NAMALWA (cell line): Measurements from ENCODE around the gene UROS.

ENCODE experiments used
- DNase-seq: peaks from one replicate; pipeline ENCODE4 v3.0.0-alpha.2; 2015; ENCODE audit warnings: low spot score

Gene UROS

DNA sequence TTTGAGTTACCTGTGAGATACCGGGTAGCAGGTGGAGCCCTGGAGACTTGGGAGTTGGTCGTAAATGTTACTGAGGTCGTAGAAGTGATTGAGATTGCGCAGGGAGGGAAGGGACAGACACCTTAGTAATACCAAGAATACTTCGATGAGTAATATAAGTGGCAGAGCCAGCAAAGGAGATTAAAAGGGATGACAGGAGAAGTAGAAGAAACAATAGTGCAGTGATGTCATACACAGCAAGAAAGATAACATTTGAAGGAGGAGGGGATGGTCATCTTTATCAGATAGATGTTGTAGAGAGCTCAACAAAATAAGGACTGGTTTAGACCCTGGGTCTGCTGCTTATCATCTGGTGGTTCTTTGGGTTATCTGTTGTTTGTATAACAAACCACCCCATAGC, 5.3 kb upstream of the UROS start:
- DNase-seq, result no peak

DNA sequence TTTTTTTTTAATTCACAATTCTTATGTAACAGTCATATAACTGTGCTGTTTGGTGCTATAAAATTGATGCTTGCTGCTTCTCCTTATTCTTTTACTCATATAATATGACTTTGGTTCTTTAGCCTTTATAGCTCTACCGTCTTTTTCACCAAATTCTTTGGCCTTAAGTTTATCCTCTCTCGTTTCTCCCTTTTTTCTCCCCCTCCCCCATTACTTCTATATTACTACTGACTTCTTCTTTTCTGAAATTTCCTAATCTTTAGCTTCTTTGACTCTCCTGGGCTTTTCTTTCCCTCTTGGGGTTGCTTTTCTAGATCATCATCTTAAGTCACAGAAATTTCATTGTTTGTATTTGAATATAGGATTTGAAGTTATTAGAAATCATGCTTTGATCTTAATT, 4.1 kb upstream of the UROS start:
- DNase-seq, result no peak

DNA sequence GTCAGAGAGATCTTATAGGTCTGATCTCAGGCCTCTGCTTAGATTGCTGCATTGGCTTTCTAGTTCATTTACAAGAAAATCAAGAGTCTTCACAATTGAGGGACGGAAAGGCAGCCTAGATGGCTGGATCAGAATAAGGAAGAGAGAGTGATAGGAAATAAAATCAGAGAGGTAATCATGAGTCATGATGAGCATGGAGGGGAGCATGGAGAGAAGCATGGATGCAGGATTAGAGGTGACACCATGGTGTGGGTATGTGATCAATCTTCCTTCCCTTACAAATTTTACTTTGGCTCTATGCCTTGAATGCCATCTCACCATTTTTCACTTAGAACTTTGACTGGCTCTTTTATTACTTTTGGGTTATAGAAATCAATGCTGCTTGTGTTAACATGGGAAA, 1.7 kb upstream of the UROS start:
- no peak for DNase-seq

DNA sequence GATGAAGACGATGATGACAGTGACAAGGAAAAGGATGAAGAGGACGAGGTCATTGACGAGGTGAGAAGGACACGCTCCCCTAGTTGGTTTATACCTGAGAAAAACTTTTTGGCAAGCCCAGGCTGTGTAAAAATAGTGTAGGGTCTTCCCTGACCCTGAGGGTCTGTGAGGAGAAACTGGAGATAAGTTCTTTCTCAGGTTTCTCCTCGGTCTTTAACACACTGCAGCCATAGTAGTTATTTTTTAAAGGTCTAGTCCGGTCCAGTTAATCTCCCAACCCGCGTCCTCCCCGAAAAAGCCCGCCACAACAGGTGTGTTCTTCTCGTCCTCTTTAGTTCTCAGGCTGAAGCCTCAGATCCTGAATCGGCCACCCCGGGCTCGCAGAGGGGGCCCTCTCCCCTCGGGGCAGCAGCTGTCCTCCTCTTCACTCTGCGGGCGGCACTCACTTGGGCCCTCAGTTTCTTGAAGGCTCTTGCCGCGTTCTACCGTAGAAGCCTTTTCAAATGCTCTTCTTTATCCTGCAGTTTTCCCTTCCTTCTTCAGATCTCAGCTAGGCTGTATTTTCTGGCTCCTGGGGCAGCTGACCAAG, 699 bp upstream of the UROS start:
- DNase-seq, result no peak

DNA sequence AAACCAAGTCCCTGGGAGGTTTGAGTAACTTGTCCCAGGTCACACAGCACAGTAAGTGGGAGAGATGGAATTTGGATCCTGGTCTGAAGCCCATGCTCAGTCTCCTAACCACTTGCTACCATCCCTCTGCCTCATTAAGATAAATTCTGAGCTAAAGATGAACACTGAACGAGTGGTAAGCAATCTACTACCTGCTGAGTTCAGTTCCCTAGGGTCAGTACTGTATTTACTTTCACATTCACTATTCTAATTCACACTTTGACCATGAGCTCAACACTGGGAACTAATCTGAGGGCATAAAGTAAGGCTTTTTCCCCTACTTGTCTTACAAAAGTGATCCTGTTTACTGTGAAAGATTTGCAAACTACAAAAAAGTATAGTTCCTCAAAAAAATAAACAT, 2.4 kb downstream of the UROS start:
- DNase-seq, result no peak

DNA sequence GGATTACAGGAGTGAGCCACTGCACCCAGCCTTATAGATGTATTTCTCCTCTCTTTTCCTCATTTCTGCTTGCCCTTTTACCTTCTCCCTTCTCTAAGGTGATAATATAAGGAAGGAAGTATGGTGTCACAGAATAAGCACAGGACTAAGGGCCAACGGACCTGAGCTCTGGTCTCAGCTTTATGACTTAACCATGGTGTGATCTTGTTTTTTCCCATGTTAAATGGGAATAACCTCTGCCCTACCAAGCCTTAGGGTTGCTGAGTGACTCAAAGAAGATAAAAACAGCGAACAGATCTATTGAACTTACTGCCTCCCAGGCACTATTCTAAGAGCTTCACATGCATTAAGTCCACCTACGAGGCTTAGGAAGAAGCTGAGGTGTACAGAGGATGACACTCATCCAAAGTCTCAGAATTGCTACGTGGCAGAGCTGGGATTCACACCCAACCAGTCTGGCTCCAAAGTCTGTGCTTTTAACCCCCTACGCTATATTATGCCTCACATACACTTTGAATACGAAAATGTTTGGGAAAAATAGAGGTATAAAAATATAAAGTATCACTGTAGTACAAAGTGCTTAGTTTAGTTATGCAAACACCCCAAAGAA, 5.6 kb downstream of the UROS start:
- DNase-seq, result no peak

DNA sequence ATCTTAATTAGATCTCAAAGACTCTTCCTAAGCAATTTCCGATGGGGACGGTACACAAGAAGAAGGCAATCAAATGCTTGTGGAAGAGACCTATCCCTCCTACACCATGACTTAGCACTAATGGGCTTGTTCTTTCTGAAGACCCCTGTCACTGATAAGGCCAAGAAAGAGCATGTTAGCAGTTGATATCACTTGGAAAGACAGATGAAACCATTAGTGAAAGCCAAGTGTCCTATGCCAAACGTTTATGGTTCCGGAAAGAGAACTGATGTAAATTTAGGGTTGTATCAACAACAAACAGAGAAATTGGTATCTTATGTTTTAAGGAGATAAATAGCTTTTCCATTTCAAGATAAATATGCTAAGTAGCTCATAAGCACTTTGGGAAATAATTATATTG, 6.5 kb downstream of the UROS start:
- no peak for DNase-seq

DNA sequence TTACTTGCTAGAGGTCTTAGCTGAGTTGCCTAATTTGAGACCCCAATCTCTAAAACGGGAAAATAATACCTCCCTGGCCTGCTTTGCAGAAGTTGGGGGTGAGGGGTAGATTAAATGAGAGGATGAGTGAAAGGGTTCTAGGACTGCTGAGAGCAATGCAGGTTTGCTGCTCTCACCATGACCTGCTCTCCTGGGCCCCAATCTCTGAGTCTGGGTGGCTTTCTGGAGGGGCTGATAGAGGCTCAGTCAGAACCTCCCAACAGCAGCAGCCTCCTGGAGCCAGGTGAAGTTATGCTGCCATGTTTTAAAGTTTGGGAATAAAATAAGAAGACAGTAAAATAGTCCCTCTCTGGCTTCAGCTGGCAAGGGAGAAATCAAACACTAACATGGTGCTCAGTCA, 7.3 kb downstream of the UROS start:
- no peak for DNase-seq

DNA sequence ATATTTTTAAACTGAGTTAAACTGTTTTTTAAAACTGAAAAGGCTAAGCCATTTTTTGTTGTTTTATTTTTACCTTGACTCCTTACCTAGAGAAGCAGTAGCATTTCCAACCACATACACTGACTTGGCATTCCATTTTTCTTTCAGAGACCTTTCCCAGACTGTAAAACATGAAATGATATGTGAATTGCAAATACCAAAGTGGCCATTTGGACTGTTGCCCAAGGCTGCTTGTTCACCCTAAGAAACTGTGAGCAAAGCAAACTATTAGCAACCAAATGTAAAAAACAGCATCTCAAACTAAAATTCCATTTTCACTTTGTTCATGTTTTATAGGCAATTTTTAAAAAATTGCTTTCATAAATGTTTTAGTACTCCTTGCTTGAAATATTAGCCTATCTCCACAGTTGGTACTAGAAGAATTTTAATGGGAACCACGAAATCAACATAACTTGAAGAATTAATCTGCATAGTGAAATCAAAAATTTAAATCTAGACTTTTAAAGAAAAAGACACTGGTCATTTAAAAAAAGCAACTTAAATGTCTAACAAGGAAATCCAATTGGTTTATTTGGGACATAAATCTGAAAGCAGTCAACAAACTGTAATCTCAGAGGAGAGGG, 10.8 kb downstream of the UROS start:
- DNase-seq, result no peak

DNA sequence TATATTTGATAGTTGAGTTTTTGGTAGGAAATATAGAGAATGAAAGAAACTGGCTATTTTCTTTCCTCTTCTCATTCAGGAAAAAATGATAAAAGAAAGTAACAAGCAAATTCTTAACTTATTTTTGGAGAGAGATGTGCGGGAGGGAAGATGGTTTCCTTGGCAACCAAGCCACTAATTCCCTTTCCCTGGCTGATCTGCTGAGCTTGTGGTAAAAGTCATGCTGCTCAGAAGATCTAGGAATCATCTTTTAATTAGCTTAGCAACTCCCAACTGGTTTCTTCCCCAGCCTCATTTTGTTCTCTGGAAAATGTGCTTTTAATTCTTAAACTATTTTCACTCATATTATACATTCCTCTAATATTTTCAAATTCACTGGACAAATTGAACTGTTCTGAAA, 11.8 kb downstream of the UROS start:
- DNase-seq, result no peak

DNA sequence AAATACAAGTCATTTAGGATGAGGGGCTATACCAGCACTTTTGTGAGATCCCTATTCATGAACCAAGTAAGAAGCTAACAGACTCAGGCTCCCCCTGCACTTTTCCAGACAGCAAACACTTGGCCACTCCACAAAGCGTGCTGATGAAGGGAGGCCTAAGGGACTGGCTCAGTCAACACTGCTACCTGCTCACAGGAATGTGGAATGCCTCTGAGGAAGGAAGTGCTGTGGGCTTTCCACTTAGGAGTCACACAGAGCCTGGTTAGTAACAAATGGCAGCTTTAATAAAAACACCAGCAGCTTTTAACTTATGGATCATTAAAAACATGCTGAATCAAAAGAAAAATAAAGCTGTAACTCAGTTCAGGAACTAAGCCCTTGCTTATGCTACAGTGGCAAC, 15.0 kb downstream of the UROS start:
- DNase-seq, result no peak

DNA sequence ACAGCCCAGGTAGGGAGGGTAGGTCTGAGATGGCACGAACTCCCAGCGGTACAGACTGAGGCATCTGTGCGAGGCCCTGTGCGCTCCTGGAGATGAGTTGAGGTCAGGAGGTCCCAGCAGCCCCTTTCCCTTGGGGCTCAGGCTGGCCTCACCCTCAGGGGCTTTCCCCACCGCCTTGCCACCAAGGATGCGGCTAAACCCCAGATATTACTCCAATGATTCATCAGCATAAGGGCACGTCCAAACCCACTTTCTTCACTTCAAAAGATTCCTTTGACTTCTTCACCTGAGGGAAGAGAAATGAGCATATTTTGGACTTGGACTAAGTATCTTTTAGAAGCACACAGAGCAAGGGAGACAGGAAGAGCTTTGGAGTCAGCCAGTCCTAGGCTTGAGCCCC, 20.3 kb downstream of the UROS start:
- DNase-seq, result no peak

DNA sequence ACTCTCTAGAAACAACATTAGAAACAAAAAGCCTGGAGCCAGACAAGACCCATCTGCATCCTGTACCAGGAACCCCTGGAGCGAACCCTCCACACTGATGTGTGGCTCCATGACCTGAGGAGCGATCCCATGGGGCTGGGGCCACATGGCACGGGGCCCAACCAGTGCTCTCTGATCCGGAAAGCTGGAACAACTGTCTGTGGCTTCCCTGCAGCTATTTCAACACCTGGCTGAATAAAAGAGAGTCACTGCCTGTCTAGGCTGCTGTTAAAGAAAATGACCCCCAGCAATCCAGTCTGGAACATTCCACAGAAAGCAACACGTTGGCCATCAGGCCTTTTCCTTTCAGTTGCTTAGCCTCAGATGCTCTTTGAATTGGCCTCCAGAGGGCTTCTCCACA, 20.9 kb downstream of the UROS start:
- DNase-seq, result no peak

DNA sequence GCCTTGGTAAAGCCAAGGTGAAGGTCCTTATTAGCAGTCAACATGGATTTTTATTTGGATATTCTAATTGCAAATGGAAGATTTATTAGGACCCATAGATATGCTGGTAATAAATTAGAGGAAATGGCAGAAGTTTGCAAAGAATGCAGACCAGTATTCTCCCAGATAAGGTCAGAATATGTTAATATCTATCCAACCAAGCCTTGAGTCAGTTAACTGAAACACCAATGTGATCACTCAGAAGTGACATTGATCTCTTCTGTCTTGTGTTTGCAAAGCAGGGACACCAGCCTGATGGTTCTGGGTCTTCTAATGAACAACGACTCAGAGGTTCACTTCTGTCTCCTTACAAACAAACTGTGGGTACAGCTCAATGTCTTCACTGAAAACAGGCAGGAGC, 21.5 kb downstream of the UROS start:
- no peak for DNase-seq

DNA sequence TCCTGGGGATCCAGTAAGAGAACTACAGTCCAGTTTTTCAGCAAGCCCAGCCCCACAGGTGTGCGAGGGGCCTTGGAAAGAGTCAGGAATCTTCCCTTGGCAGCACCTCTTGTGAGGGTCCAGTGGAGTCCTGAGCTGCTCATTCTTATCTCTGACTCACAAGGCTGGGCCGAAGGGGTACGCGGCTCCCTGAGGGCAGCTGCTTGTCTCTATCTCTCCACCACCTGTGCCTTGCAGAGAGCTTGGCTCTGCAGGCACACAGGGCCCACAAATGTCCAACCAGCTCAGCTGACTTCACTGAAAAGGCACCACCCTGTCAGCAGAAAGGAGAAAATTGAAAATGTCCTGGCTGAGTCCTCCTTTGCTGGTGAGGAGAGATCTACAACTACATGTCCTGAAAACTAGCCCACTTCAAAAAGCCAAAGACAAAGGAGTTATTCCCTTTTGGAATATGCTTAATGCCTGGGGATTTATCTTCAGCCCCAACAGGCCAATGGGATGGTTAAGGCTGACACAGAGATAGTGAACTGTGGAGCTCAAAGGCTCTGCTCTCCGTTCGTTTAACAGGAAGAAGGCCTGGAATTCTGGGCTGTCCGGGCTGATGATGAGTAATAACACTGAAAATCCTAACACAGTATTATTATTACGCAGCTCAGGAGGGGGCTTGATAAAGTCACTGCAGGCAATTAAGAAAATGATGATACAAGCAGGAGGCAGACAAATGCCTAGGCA, 23.4 kb downstream of the UROS start:
- DNase-seq, result no peak

DNA sequence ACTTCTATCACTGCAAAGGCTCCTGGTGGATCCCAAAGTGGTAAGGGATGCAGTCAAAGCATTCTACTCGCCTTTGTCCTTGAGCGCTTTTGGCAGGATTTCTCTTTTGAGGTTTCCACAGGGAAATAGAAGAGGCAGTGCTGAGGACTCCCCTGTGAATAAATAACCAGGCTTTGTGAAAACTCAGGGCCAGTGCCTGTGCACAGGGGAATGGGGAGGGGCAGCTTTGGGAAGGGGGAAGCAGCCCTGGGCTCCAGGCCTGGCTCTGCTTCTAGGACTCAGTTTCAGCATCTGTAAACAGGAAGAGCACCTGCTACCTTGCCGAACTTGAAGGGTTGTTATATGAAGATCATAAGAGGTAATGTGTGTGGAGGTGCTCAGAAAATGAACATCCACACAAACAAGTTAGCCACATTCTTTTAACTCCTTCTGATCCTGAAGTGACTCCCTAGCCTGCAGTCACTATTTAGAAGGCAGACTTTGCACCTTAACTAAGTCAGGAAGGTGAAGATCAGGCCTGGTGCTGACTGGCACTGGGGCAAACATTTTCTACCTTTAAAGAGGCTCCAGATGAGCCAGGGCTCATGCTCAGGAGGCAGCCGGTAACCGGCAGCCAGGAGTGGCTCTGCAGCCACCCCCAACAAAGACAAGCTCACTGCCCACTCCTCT, 24.9 kb downstream of the UROS start:
- DNase-seq, result no peak

DNA sequence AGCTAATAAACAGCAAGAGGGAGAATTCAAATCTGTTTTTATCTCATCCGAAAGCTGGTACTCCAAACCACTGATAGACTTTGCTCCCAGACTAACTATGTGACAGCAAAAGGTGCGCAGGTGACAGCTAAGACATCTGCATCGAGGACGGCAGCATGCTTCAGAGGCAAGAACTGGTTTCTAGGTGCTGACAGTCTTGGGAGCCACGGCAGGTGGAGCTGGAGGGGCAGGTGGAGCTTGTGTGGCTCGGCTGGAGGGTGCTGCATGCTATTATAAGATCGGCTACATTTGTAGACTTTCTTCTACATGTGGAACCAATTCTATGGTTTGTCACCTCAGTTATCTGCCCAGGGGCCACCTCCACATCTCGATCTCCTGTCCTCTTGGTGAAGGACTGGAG, 25.6 kb downstream of the UROS start:
- no peak for DNase-seq

DNA sequence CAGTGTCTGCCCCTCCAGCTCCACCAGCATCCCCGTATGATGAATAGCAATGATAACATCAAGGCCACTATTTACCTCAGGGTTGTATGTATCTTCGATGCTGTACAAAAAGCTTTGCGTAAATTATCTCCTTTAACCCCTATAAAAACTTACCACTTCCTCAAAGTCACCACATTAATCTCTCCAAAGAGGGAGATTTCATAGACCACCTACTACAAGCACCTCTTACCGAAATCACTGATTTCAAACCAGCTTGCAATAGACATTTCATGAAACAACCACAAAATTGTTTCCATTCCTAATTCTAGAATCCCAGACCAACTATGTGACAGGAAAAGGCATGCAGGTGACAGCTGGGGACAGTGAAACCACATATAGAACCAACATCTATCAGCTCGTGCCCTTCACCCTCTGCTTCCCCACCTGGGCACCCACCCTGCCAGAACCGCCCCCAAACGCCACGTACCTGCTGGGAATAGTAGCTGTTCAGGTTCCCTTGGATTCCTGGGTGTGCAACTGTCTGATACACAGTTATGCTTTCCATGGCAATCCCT, 27.3 kb downstream of the UROS start:
- no peak for DNase-seq

DNA sequence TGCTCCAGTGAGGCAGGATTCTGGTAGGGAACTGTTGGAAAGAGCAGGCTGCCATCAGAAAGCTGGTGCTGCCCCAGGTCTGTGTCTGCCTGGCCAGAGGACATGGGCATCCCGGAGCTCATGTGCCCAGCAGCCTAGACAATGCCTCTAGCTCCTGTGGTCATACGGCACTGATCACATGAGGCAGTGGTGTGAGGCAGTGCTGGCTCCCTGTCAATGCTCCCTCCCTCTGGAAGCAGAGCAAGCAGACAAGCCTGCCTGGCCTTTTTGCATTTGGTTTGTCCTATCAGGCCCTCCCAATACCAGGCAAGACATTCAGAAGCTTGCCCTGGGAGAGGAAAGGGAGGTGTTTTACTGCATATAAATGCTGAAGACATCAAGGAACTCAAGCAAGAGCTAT, 27.9 kb downstream of the UROS start:
- no peak for DNase-seq

DNA sequence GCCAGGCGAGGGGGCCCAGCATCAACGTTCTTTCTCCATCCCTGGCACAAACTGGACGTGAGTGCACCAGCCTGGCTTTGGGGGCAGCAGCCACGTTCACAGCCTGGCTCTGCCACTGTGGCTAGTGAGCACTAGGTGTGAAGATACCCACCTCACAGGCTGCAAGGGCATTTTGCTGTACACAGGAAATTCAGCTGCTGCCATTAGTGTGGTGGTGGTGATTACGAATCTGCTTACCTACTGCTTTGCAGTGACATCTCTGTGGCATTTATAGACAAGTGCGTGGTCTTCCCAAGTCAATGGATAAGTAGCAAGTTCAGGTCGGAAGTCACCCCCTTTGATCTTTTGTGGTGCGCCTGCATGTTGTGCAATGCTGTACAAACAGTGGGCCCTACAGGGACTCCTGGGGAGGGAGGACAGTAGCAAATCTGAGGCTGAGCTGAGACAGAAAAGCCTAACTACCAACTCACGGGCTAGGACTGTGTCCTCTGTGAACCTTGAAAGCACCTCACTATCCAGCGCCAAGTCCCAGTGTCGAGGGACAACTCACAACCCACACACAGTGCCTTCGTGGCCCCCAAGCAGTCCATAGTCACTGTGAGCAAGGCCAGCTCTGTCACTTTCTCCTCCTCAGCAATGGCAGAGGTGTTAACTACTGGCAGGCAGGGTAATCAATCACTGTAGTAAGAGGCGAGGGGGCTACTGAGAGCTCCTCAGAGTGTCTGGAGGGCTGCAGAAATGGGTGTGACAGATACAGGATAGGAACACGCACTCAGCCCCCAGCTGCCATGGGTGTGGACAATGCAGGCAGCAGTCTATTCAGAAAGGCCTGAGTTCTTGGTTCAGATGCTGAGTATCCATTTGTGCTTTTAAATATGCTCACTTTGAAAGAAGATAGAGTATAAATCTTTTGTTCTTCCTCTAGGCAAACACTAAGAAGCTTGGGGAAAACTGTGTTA, 30.4 kb downstream of the UROS start:
- no peak for DNase-seq
